Anterior cingulate cortex (tissue), 58 donors: Measurements from ENCODE around the gene PTPRN2.

Experiments
- DNase-seq, 58 donors: peaks; one replicate each; lab custom pipeline; 2025; lab: John Stamatoyannopoulos, UW

The PTPRN2 gene

DNA sequence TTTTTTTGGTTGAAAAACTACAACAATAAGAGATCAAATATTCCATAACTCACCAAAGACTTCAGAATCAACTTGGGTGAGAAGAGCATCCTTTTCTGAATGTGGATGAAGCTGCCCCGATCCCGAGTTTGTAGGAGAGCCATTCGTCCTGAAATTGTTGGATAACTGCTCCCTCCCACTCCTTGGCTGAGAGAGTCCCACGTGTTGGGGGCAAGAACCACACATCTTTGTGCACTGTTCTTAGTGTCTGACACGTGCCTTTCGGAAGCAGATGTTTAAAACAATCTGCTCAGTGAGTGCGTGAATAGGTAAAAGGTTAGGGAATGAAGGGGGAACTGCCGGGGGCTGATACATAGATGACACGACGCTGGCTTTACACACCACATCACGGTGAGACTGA, 575.7 kb downstream of the PTPRN2 start:
- DNase-seq = no peak

DNA sequence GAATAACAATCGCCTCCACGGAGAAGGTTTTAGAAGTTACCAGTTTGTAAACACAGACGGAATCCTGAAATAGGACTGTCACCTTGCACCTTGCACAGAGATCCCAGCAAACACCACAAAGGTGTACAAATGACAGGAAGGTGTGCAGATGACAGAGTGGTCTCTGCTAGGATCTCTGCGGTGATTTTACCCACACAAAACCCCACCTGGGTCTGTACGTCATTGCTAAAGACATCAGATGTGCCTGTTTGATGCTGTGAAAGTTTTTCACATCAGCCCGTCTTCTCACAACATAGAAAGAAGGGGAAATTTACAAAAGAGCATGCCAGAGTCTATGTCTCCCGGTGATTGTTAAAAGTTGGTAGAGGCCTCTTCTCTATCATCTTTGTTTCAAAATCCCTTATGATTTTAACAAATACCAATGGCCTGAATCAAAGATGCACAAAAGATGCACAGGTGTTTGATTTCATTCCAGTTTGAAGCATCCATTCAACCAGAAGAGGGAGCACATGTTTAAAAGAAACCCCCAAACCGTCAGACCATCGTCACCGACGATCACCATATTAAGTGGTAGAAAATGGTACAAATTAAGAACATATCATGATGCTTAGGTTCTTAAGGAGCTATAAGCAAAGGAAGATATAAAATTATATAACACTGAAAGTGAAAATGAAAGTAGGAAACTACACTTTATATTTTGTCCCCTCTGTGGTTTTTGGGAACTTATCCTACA, 576.5 kb downstream of the PTPRN2 start:
- no peak for DNase-seq

DNA sequence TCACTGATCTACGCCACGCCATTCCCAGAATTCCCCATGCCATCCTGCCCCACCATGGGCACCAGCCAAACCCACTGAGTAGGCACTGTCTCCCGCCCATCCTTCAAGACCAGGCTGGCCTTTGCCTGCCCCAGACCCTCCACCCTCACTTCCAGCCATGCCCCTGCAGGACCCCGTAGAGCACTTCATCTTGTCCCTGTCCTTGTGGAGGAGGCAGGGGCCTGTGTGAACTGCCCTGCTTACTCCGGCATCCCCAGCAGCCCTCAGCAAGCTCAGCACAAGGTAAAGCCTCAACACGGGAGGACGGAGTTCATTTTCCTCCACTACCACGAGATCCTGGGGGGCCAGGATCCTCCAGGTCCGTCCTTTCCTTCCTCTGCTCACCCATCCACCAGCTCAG, 577.7 kb downstream of the PTPRN2 start:
- DNase-seq = no peak

DNA sequence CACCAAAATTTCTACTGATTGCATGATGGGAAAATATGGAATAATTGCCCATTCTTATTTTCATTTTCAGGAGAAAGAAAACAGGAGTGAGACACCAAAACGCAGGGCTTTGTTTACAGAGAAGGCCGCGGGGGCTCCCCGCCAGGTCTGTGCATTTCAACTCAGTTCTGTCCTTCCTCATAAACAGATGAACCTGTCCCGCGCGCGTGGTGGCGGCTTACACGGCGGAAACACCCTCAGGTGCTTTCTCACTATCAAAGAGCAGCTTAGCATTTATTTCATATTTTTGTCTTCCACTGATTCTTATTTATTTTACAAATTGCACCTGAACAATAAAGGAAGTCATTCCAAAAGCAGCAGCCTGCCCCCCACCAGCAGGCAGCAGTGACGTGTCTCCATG, 579.4 kb downstream of the PTPRN2 start:
- no peak for DNase-seq

DNA sequence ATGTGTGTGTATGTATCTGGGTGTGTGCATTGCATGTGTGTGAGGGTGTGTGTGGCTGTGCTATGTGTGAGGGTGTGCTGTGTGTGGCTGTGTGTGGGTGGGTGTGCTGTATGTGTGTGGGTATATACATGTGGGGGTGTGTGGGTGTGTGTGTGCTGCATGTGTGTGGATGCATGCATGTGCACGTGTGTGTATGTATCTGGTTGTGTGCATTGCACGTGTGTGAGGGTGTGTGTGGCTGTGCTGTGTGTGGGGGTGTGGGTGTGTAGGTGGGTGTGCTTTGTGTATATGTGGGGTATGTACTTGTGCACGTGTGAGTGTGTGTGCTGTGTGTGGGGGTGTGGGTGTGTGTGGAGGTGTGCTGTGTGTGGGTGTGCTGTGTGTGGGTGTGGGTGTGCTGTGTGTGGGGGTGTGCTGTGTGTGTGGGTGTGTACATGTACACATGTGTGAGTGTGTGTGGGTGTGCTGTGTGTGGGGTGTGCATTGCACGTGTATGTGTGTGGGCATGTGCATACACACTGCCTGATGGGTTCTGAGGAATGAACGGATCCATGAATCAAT, 579.8 kb downstream of the PTPRN2 start:
- peak in 1 of 58 donors; percentile 22 for DNase-seq

DNA sequence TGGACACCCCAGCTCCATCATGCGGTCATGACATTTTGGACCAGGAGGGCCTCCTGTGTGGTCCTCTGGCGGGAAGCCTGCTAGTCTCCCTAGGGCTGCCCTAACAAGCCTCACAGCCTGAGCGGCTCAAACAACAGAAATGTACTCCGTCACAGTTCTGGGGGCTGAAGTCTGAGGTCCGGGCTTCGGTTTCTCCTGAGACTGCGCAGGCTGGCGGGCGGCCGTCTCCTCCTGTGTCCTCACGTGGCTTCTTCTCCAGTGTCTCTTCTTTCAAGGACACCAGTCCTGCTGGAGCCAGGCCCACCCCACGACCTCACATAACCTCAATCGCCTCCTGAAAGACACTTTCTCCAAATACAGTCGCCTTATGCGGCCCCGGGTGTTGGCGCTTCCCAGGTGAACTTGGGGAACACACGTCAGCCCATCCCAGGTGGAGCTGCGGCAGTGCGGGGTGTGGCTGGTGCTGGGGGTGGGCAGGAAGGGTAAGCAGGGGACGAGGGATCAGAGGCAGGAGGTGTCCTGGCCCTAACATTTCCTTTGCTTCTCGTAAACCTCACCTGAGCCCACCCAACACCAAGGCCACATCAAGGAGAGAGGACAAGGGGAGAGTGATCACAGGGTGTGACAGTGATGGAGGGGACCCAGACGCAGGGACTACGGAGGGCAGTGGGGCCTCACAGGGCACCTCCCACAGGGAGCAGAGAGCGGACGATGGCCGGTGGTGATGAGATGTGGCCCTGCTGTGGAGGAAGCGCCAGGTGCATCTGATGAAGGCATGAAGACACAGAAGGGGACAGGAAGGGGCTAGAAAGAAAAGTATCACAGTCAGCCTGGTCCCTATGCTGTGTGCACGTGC, 580.6 kb downstream of the PTPRN2 start:
- no peak for DNase-seq

DNA sequence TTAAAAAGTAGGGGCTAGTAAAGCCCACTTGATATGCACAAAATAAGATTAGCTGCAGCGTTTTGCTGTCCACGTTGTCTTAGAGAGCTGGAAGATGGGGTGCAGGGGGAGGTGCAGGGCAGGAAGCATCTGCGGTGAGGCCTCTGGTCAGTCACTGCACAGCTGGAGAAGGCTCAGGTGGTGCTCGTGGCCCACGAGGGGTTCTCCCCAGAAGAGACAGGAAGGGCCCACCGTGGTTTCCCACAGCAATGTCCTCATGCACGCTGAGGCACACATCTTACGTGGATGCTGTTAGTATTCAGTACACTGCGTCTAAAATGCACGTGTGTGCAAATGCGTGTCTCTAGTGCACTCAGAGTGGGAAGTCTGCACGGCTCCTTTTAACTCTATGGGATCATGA, 582.1 kb downstream of the PTPRN2 start:
- DNase-seq = no peak

DNA sequence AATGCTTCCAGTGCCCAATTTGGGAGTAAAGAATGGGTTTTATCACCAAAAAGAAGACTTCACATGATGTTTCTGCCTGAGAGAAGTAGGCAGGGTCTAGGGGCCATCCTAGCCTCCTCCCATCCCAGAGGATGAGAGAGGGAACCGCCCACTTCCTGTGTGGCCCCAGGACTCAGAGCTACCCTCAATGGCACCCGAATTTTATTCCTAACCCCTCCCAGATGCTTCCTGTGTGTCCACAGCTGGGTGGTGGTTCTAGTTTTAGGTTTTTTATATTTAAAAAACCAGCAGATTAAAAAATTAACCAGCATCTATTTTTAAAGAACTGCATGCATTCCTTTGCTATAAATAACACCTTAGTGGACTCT, 583.5 kb downstream of the PTPRN2 start:
- DNase-seq = no peak

DNA sequence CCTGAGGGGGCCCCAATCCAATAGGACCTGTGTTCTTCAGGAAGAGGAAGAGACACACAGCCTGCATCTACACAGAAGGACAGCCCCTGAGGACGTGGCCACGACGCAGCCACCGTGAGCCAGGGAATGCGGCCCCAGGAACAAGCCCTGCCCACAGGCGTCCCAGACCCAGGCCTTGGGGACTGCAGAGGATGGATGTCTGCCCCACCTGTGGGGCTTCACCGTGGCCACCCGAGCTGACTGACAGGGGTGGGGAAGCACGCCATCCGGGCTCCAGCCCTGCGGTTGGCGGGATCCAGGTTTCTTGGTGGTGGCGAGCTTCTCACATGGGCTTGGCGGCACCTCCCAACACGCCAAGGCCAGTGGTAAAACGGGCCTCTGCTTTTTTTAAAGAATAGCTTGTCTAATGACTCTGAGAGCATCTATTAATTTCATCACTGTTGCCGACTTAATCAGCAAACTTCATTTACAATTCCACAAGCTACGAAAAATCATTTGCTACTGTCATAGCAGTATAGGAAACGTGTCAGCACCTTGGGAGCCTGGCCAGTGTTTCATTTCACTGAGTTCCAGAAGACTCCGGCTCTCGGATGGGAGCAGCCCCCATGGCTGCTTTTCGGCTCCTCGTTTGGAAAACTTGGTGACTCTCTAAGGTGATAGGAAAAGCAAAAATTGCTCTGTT, 584.0 kb downstream of the PTPRN2 start:
- no peak for DNase-seq

DNA sequence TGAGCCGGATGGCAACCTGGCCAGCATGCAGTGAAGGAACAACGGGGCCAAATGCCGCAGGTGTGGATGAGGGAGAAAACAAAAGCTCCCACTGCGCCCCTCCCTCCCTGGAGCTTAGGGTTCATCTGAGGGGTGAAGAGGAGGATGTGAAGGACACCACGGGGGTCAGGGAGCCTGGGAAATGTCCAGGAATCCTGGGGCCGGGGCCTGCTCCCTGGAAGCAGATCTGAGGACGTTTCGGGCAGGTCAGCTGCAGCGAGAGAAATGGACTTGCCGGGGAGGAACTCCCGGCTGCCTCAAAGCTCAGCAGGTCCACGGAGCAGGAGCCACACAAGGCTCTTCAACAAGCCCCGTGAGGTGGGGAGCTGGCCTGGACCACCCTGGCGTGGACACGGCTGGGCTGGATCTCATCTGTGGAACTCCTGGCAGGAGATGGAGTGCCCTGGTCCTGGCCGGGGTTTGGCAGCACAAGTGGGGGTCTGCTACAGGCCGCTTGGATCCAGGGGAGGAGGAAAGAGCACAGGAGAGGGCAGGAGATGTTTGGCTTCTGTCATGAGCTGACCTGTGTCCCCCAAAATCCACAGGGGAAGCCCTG, 585.0 kb downstream of the PTPRN2 start:
- no peak for DNase-seq

DNA sequence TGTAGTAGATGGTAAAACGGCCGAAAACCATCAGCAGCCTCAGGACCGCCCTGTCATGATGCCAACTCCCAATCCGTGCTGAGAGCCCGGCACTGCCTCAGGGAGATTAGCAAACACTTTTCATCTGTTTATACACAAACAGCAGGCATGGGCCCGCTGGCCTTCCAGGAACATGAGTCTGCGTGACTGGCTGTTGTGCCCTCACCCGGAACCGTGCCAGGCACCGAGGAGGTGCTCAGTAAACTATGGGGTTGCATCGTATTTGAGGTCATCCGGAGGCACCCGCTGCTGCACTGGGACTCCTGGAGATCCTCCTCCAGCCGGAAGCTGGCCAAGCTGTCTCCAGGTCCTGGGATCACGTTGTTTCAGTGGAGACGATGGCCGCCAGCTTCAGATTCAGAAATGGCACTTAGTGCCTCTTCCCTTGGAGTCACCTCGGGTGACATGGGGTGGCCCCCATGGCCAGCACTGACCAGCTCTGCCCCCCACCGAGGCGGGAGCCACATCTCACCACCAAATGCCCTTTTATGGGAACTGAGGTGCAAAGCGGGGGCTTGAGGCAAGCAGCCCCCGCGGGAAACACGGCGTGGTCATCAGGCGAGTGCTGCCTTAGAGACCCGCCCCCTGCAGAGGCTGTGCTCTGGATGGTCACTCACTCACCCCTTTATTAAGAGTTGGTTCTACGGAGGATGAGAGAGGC, 585.9 kb downstream of the PTPRN2 start:
- no peak for DNase-seq

DNA sequence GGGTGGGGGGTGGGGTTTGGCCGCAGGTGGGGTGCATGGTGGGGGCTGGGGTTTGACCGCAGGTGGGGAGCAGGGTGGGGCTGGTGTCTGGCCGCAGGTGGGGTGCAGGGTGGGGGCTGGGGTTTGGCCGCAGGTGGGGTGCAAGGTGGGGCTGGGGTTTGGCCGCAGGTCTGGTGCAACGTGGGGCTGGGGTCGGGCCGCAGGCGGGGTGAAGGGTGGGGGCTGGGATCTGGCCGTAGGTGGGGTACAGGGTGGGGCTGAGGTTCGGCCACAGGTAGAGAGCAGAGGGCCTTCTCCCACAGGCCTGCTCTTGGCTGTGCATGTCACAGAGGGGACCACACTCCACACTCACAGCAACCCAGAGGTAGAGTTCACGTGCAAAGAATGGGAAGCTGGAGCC, 586.6 kb downstream of the PTPRN2 start:
- no peak for DNase-seq

DNA sequence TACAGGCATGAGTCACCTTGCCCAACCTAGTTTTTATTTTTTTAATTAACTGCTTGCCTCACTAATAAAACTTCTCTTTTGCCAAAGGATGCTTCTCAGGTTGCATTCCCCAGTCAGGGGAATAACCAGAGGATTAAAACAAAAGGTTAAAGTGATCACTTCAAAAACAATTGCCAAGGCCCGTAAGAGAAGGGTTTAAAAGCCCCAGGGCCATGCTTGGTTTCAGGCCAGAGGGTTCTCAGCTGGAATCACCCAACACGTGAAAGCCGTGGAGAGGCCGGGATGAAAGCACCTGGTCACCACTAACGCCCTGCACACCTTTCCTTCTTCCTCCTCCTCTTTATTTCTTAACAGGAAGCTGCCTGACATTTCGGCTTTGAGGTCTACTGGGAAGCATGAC, 587.5 kb downstream of the PTPRN2 start:
- no peak for DNase-seq

DNA sequence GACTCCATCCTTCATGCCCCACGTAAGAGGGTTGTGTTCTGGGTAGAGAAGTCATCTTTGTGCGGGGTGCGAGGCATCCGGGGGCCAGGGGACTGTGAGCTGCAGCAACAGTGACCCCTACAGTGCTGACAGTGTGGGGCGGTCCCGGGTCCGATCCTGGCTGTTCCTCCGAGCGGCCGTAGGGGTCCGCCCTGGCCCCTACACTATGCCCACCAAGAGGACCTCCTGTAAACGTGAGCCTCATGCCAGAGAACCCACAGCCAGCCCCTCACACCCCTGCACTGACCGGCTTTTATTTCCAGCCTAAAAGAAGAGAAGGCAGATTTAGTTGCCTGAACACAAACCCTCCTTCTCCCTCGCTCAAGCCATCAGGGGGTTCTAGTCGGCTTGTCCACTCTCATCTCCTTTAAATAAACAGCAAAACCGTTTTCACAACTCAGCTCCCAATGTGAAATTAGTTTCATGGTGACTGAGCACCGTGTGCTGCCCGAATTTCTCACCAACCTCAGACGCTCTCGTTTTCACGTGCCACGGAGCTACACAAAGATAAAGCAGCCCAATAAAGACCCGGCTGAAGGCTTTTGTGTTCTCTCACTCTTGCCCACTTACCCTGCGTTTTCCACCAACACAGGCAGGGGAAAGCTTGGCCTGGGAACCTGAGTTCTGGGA, 588.6 kb downstream of the PTPRN2 start:
- DNase-seq = no peak

DNA sequence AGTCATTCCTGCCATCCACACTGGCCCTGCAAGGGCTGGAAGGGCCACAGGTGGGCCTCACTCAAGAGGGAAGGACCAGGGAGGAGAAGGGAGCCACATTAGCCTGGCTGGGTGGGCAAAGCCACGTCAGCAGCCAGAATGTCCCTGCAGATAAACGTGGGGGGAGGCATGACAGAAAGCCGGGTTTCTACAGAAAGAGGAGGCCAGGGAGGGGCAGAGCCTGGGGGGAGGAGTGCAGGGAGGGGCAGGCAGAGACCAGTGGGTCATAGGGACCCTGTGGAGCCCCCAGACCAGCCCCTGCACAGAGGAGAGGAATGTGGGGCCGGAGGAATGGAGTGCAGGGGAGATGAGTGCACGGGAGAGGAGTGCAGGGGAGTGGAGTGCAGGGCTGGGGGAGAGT, 590.2 kb downstream of the PTPRN2 start:
- no peak for DNase-seq

DNA sequence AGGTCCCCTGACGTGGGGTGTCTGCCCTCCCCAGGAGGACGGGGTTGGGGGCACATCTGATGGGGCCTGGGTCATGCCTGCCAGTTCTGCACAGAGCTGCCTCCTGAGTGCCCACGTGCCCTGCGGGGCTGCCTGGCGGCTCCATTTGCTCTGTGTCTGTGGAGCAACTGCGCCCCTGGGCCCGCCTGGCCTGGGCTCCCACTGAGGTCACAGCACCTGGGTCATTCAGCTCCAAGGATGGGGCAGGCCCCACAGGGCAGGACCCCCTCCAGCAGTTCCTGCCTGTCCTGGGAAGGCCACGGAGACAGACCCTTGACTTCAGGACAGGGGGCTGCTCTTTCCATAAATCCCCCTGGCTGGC, 590.6 kb downstream of the PTPRN2 start:
- DNase-seq = no peak

DNA sequence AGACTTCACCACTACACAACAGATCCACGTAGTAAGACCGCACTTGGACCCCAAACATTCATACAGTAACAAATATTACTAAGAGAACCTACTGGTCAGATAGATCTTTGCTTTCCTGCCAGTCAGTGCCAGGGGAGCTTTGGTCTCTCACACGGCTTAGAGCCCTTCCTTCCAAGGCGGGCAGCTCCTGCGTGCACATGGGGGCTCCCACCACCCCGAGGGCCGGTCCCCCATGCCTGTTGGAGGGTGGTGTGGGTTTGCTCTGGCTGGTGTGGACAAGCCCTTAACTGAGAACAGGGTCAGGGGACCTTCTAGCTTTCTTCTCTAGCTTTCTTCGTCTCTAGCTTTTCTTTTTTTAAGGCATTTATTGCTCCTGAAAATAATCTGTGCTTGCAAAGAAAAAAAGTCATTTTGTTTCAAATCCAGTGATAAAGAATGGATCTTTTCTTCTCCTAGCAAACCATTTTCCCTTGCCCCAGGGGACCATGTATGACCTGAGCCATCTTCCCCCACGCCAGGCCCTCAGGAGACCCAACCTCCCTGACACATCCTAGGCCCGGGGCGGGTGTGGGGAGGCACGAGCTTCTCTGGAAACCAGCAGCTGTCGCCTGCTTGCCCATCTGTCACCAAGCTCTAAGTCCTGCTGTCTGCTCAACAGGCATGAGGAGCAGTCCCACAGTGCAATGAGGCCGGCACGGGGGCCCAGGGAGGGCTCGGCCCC, 591.1 kb downstream of the PTPRN2 start:
- DNase-seq = no peak

DNA sequence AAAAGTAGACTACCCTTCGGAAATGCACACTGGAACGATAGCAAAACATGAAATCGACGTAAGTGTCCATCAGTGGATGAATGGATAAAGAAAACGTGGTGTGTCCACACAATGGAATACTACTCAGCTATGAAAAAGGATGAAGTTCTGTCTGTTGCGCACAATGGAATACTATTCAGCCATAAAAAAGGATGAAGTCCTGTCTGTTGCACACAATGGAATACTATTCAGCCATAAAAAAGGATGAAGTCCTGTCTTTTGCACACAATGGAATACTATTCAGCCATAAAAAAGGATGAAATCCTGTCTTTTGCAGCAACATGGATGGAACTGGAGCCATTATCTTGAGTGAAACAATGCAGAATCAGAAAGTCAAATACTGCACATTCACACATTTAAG, 591.8 kb downstream of the PTPRN2 start:
- no peak for DNase-seq

DNA sequence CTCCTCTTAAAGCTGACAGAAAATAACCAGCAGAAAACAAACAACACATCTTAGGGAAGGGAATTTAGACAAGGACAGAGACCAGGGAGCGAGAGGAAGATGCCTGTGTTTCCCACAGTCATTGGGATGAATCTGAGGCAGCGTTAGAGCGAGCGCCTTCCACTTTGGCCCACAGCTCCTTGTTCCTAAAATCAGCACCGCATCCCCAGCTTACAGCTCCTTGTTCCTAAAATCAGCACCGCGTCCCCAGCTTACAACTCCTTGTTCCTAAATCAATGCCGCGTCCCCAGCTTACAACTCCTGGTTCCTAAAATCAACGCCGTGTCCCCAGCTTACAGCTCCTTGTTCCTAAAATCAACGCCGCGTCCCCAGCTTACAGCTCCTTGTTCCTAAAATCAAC, 593.3 kb downstream of the PTPRN2 start:
- no peak for DNase-seq
